PC-9 (cell line): Measurements from ENCODE around the gene NCKIPSD. TPM values are rescaled to one million over a fixed set of nuclear protein-coding genes. Genes with fewer than 3 reads are reported as not detected.

Experiments used
- BruUV-seq: library from RNA; stranded (reverse); fragments of 400-500 nt; replicated peaks from 2 replicates; lab custom pipeline; 2021; lab: Mats Ljungman, UMichigan
- CTCF ChIA-PET: fragments of 300-600 bp; sonication (Branson Sonifier 250); formaldehyde crosslinking; loops from one replicate; lab custom pipeline; 2022; ENCODE audit warnings: antibody characterized with exemption; lab: Charles Lee
- POLR2A ChIA-PET: fragments of 300-600 bp; sonication (Branson Sonifier 250); formaldehyde crosslinking; loops from one replicate; lab custom pipeline; 2022; ENCODE audit warnings: antibody characterized with exemption; ENCODE audit not compliant: unreplicated experiment; lab: Charles Lee
- DNase-seq, 2 experiments: peaks; one replicate each; pipeline versions ENCODE4 v3.0.0 to v3.0.0-alpha.2; 2015 to 2022; ENCODE audit warnings: mixed read lengths in 1 of 2
- H2AFZ ChIP-seq: fragments of 200-600 bp; sonication (generic); 2 replicates; pipeline ENCODE4 v1.8.1; 2017; ENCODE audit warnings: antibody characterized with exemption
- H3F3A ChIP-seq: fragments of 200-600 bp; sonication (generic); 2 replicates; pipeline ENCODE4 v1.8.1; 2017; ENCODE audit warnings: antibody characterized with exemption, mild to moderate bottlenecking, low read depth; ENCODE audit not compliant: insufficient read depth
- H3K27ac ChIP-seq: fragments of 200-600 bp; sonication (generic); 2 replicates; pipeline ENCODE4 v1.6.1; 2016; ENCODE audit warnings: mixed run types
- H3K27me3 ChIP-seq: fragments of 200-600 bp; sonication (generic); 2 replicates; pipeline ENCODE4 v1.6.1; 2016; ENCODE audit warnings: low read depth, mixed run types; ENCODE audit not compliant: insufficient read depth
- H3K36me3 ChIP-seq: fragments of 200-600 bp; sonication (generic); 2 replicates; pipeline ENCODE4 v1.6.1; 2016; ENCODE audit warnings: low read depth, mixed run types
- H3K4me1 ChIP-seq: fragments of 200-600 bp; sonication (generic); replicated peaks from 2 replicates; pipeline ENCODE4 v1.6.1; 2016; ENCODE audit warnings: mixed run types; ENCODE audit not compliant: insufficient read depth
- H3K4me2 ChIP-seq: fragments of 200-600 bp; sonication (generic); 2 replicates; pipeline ENCODE4 v1.6.1; 2017; ENCODE audit warnings: mixed run types
- H3K4me3 ChIP-seq: fragments of 200-600 bp; sonication (generic); 2 replicates; pipeline ENCODE4 v1.6.1; 2016; ENCODE audit warnings: mixed run types
- H3K79me2 ChIP-seq: fragments of 200-600 bp; sonication (generic); 2 replicates; pipeline ENCODE4 v1.6.1; 2017; ENCODE audit warnings: low read depth, mixed run types
- H3K9me2 ChIP-seq: fragments of 200-600 bp; sonication (generic); 2 replicates; pipeline ENCODE4 v1.8.1; 2017; ENCODE audit warnings: mild to moderate bottlenecking; ENCODE audit not compliant: insufficient read depth
- H3K9me3 ChIP-seq: fragments of 200-600 bp; sonication (generic); 2 replicates; pipeline ENCODE4 v1.8.1; 2016; ENCODE audit warnings: low read depth; ENCODE audit not compliant: insufficient read depth
- H4K20me1 ChIP-seq: fragments of 200-600 bp; sonication (generic); 2 replicates; pipeline ENCODE4 v1.8.1; 2017; ENCODE audit not compliant: insufficient read depth
- EZH2 ChIP-seq: fragments of 200-600 bp; sonication (generic); IDR thresholded peaks from 2 replicates; pipeline ENCODE4 v1.8.0; 2017; ENCODE audit warnings: antibody characterized with exemption, low read depth
- intact Hi-C: fragments of 100-400 bp; cut with micrococcal nuclease; formaldehyde crosslinking; loops from one replicate; pipeline ENCODE4 v1.10.0; 2022; ENCODE audit not compliant: unreplicated experiment
- total RNA-seq: library from RNA; stranded (reverse); gene quantifications from 2 replicates; pipeline ENCODE4 v1.2.3, GENCODE V29; 2021
- TF ChIP-seq, protein P1 (sequence below): fragments of 200-600 bp; sonication (generic); conservative IDR thresholded peaks from 2 replicates; pipeline ENCODE4 v1.6.1; 2017; ENCODE audit warnings: mixed run types, antibody characterized with exemption, mild to moderate bottlenecking, moderate library complexity

Gene NCKIPSD
- total RNA-seq, 1 experiment from 2014 or later = 53.3 TPM

DNA sequence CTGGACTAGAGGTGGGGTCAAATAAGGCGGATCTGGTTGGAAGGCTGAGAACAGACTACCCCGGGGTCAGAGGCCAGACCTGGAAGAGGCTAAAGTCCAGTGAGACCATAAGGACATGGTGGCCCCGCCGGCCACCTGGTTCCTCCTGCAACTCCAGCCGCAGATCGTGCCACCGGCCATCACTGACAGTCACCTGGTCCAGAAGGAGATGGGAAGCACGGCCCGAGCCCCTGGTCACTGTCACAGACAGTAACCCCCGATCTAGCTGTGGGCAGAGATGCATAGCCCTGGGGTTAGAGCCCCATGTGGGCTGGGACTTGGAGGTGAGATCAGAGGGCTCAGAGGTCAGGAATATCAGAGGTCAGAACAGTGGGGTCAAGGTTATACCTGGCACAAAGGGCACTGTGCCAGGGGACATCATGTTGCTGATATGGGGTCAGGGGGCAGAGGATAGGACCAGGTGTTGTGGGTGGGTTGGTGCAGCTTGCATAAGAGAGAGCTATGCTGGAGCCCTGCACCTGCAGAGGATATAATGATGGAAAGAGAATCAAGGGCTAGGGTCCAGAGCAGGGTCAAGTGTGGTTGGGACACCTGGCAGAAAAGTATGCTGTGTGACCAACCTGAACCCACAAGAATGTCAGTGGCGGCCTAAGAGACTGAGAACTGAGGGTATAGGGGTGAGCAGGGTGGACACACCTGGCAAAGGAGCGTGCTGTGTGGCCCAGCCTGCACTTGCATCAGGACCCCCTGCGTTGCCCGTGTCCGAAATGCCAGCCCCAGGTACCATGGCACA lies 32.6 kb downstream of the NCKIPSD start:
- ChIA-PET CTCF (no interaction called here), POLR2A (interaction anchor here (0.6 kb wide), 1 partner anchor 65 kb away, joined by 5 read pairs; no protein-coding TSS in a partner anchor)
- Histone ChIP-seq H3K9me3 (no peaks in the 10 kb centered on the region), H3K9me2 (no peaks in the 10 kb centered on the region), H3K4me1 (no peaks in the 10 kb centered on the region), H3K4me2 (no peak overlapping the region), H3K36me3 (no peaks in the 10 kb centered on the region), H3K79me2 (no peaks in the 10 kb centered on the region), H2AFZ (no peak overlapping the region), H3K4me3 (no peak overlapping the region), H3F3A (no peaks in the 10 kb centered on the region), H3K27ac (no peak overlapping the region), H4K20me1 (no peaks in the 10 kb centered on the region), H3K27me3 (no peaks in the 10 kb centered on the region)
- no TSS peak for BruUV-seq
- intact Hi-C loops = loop anchor here (1.0 kb wide), 3 partner anchors 10 to 44 kb away; partner anchors contain the start of genes SLC26A6 and UQCRC1
- TF ChIP-seq EZH2 = no peak
- TF ChIP-seq, protein P1, sequence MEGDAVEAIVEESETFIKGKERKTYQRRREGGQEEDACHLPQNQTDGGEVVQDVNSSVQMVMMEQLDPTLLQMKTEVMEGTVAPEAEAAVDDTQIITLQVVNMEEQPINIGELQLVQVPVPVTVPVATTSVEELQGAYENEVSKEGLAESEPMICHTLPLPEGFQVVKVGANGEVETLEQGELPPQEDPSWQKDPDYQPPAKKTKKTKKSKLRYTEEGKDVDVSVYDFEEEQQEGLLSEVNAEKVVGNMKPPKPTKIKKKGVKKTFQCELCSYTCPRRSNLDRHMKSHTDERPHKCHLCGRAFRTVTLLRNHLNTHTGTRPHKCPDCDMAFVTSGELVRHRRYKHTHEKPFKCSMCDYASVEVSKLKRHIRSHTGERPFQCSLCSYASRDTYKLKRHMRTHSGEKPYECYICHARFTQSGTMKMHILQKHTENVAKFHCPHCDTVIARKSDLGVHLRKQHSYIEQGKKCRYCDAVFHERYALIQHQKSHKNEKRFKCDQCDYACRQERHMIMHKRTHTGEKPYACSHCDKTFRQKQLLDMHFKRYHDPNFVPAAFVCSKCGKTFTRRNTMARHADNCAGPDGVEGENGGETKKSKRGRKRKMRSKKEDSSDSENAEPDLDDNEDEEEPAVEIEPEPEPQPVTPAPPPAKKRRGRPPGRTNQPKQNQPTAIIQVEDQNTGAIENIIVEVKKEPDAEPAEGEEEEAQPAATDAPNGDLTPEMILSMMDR = no peak
- DNase-seq = peak; percentile 58

DNA sequence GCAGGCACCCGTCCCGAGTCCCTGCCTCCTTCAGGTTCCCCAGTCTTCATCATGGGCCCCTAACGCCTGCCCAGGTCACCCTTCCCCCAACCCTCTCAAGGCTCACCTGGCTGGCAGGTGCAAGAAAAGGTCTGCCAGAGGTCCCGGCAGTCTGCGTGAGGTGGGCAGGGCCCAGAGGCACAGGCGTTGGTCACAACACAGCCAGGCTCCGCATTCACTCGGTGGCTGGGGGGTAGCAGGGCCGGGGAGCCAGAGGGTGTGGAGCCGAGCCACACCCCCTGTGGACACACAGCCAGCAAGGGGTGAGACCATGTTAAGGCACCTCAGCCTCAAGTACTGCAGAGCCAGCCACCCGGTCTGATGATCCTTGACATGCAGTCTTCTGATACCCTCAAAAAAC lies 33.9 kb downstream of the NCKIPSD start:
- BruUV-seq = no TSS peak
- Histone ChIP-seq H3K27ac (no peak overlapping the region), H3K4me3 (no peak overlapping the region), H3K9me2 (no peaks in the 10 kb centered on the region), H4K20me1 (no peaks in the 10 kb centered on the region), H3K4me1 (no peaks in the 10 kb centered on the region), H3K36me3 (no peaks in the 10 kb centered on the region), H2AFZ (no peak overlapping the region), H3K4me2 (no peak overlapping the region), H3K79me2 (no peaks in the 10 kb centered on the region), H3K9me3 (no peaks in the 10 kb centered on the region), H3F3A (no peaks in the 10 kb centered on the region), H3K27me3 (no peaks in the 10 kb centered on the region)
- intact Hi-C loops = no loop called here
- ChIA-PET POLR2A (no interaction called here), CTCF (no interaction called here)
- DNase-seq = no peak
- no peak for TF ChIP-seq EZH2

GRCh38 chr3:48650723-48651122 lies 35.0 kb downstream of the NCKIPSD start:
- no peaks in the 10 kb centered on the region for H3K36me3 ChIP-seq
- no peaks in the 10 kb centered on the region for H3F3A ChIP-seq
- H4K20me1 ChIP-seq = no peaks in the 10 kb centered on the region
- DNase-seq = no peak
- no peaks in the 10 kb centered on the region for H3K79me2 ChIP-seq
- no peak overlapping the region for H3K27ac ChIP-seq
- intact Hi-C loops = no loop called here
- TF ChIP-seq, protein P1 = no peak
- ChIA-PET CTCF (no interaction called here), POLR2A (no interaction called here)
- H3K9me3 ChIP-seq = no peaks in the 10 kb centered on the region
- no TSS peak for BruUV-seq
- H3K9me2 ChIP-seq = no peaks in the 10 kb centered on the region
- H2AFZ ChIP-seq = no peak overlapping the region
- H3K27me3 ChIP-seq = no peaks in the 10 kb centered on the region
- no peak overlapping the region for H3K4me2 ChIP-seq
- H3K4me3 ChIP-seq = no peak overlapping the region
- H3K4me1 ChIP-seq = no peaks in the 10 kb centered on the region
